Left lobe of liver (tissue), 2 donors: Measurements from ENCODE around the gene TLDC2. TPM values are rescaled to one million over a fixed set of nuclear protein-coding genes. Genes with fewer than 3 reads are reported as not detected.

Experiments
- ATAC-seq: fragments of 200-7000 bp; cut with Tn5 transposase; one replicate; pipeline ENCODE4 v1.9.1; 2020; ENCODE audit warnings: mild to moderate bottlenecking, moderate library complexity
- DNase-seq: peaks from one replicate; pipeline ENCODE4 v3.0.0-alpha.2; 2020; ENCODE audit warnings: low spot score
- total RNA-seq: library from RNA; stranded (reverse); gene quantifications from one replicate; pipeline ENCODE4 v1.2.1, GENCODE V29; 2021
- donor health status: DM: no; HTN: no; CAD: no; lungs with moderate emphysema.
- donor health status: DM: no; HTN: yes; CAD: no.

Gene TLDC2
- total RNA-seq, 1 donor from 2014 or later: not detected

DNA sequence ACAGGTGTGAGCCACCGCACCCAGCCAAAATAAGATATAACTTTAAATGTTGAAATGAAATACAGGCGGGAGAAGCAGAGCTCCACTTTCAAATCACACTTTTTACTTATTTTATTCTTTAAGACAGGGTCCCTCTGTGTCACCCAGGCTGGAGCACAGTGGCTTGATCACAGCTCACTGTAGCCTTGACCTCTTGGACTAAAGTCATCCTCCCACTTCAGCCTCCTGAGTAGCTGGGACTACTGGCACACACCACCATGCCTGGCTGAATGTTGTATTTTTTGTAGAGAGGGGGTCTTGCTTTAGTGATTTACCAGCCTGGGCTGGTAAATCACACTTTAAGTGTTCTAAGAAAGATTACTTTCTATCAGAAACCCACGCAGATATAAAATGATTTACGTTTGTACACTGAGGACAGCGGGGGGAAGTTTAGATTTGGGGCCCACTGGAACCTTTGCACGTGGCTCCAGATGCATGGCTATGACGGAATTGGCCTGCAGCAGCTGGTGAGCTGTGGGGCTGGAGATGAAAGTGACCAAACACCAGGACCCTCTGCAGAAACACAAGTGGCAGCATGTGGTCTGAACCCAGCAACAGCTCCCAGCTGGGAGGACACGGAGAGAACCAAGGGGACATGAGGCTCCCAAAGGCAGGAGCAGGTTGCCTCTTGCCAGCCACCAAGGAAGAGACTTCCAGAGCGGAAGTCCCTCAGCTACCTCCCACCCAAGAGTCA lies 26.4 kb upstream of the TLDC2 start:
- ATAC-seq: no peak
- no peak for DNase-seq

DNA sequence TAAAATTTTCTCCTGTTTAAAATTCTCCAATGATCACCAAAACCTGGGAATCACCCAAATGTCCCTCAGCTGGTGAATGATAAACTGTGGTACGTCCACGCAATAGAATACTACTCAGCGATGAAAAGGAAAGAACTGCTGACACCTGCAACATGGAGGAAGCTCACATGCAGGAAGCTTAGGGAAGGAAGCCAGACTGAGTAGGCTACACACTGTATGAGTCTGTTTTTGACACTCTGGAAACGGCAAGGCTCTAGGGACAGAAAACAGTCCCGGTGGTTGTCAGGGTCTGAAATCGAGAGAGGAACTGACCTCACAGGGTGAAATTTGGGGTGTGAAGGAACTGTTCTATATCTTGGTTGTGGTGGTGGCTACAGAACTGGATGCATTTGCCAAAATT lies 25.2 kb upstream of the TLDC2 start:
- no peak for ATAC-seq
- DNase-seq: no peak

DNA sequence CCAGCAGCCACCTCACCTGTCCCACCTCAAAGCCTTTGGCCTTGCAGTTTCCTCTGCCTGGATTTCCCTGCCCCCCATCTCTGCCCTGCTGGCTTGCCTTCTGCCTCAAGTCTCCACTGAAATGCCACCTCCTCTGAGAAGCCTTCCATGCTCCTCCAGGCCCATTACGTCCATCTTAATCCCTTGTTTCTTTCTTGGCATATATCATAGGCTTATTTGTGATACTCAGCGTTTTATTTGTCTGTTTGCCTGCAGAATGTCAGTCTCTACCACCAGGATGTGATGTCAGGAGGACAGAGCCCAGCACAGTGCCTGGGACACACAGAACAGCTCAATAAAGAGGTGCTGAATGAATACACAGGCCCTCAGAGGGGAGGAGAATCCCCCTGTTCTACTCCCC lies 24.4 kb upstream of the TLDC2 start:
- no peak for DNase-seq
- no peak for ATAC-seq

DNA sequence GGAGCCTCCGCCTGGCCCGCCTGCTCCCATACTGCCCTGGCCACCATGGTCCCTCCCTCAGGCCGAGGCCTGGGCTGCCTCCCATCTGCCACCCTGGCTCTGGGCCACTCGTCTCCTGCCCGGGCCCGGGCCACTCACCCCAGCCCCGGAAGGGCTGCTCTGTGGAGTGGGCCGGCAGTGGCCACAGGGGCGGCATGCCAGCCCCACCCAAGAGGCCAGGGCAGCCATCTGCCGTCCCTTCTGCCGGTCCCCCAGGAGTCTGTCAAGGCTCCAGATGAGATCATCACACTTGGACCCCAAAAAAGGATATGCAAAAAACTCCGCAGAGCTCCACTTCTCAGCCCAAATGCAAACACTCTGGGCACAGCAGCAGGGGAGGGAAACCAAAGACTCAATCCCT lies 23.8 kb upstream of the TLDC2 start:
- no peak for ATAC-seq
- no peak for DNase-seq

DNA sequence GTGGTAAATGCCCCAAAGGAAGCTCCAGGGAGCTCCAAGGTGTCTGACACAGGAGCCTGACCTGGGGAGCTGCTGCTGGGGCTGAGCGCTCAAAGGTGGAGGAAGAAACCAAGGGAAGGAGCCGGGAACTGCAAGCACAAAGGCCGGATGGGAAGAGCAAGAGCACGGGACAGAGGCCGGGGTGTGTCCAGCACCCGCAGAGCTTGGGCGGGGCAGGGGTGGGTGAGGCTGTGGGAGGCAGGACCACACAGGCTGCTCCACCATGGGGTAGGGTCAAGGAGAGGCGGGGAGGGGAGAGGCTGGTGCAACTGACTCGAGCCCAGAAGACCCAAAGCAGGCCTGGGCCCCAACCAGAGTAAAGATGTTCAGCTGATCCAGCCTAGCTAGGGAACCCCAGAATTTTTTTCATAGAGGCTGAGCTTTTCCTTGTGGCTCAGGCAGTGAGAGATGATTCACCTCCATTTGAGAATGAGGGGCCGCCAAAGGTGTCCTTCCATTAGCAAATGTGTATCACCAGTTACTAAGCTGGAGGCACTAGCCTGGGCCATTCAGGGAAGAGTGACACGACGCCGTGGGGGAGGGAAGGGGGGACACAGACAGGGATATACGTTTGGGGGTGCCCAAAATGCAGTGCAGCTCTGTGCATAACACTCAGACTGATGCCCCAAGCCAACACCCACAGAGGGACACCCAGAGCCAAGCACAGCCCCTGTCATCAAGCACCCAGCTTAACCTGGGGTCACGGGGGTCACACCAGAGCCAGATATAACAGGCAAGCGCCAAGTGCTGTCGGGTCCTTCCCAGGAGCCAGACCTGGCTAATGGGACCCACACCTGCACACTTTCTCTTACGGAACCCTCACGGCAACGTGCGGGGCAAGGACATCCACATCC lies 21.3 kb upstream of the TLDC2 start:
- ATAC-seq (no peak), DNase-seq (no peak)

DNA sequence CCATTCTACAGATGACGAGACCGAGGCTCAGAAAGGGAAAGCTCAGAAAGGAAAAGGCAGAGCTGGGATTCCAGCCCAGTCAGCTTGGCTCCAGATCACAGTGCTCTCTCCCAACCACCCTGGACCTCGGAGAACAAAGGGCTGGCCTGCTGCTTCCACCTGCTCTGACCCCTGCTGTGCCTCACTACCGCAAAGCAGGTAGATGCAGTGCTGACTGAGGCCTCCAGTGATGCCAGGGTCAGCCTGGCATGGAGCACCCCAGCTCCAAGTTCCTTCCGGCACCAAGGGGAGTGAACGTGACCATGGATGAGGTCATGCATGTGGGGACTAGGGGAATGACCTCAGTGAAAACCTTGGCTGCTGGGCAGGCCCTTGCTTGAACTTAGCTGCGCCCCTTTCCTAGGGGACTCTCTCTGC lies 20.7 kb upstream of the TLDC2 start:
- DNase-seq: no peak
- ATAC-seq: no peak

DNA sequence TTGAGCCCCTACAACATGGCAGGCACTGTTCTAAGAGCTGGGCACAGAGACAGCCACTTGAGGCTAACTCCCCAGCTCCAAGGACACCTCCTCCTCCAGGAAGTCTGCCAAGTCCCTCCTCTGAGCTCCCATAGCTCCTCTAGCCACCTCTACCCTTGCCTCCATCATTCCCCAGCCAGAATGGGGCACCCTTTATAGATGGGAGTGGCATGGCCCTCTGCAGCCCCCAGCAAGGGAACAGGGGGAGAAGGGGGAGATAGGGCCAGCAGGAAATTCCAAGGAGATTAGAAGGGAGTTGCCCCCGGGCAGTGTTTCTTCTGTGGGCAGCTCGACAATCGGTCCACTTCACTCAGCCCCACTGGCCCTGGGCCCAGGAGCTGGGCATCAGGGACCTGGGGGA lies 19.7 kb upstream of the TLDC2 start:
- no peak for ATAC-seq

DNA sequence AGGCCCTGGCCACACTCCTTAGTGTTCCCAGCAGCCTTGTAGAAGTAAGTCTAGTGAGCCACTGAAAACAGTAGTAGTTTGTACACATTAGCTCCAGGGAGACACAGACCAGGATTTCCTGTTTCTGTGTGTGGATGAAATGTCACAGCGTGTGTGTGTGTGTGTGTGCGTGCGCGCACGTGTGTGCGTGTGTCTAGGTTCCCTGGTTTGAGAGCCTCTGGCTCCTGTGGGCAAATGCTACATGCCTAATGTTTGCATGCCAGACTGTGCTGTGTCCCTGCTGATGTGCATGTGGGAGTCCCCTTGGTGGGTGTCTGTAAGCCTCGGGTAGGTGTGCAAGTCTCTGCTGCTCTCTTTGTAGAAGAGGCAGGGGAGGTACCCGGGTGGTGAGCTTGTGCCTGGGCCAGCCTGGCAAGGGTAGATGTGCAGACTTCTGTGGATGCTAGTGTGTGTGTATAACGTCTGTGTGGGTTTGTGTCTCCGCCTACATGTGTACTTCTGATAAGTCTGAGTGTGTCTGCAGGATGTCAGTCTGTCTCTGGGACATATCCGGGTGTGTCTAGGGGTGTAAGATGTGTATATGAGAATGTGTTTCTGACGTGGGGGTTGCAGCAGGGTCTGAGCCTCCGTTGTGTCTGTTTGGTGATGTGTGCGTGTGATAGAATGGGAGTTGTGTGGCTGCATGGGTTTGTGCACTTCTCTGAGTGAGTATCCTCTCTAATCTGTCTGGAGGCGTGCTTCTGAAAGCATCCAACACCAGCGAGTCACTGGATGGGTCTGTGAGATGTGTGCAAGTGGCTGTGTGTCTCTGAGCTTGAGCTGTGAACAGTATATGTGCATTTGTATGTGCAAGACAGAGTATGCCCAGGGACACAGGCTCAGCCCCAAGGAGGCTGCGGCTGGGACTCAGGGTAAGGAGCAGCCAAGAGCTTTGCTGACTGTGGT lies 19.0 kb upstream of the TLDC2 start:
- DNase-seq: no peak
- ATAC-seq: peak; percentile 38

More for the DNA sequence above, 19.7 kb upstream of the TLDC2 start:
- DNase-seq: no peak

DNA sequence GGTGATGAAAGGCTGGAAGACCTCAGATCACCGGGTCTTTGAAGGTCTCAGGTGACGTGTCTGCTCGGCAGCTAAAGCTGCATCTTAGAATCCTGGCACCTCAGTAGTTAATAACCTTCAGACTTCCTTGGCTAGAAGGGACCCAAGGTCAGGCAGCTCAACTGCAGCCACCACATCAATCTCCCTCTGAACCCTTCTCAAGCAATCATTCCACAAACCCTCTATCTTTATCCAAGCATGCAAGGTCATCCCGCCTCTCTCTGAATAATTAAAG lies 16.7 kb upstream of the TLDC2 start:
- no peak for DNase-seq
- ATAC-seq: no peak

DNA sequence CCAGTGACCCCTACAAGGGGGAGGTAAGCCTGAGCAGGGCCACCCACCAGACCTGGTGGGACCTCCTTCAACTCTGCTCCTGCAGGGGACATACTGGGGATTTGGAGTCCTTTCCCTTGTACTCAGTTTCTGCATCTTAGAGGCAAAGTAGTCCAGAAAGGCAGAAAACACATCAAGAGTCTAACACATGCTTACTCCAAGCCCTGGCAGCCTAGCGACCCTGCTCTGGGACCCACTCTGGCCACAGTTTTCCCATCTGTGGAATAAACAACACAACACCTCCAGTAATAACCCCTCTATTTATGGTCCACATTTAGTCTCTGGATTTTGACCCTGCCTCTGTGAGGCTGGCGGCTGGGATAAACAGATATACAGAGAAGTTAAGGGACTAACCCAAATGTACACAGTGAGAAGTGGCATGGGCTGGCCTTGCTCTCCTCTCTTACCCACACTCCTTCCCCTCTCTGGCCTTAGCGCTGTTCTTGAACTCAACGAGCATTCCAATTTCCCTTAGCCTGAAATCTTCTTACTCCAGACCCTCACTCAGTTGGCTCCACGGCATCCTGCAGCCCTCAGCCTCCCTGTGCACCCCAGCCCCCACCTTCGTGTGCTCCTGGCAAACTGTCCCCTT lies 16.1 kb upstream of the TLDC2 start:
- DNase-seq: no peak
- no peak for ATAC-seq

DNA sequence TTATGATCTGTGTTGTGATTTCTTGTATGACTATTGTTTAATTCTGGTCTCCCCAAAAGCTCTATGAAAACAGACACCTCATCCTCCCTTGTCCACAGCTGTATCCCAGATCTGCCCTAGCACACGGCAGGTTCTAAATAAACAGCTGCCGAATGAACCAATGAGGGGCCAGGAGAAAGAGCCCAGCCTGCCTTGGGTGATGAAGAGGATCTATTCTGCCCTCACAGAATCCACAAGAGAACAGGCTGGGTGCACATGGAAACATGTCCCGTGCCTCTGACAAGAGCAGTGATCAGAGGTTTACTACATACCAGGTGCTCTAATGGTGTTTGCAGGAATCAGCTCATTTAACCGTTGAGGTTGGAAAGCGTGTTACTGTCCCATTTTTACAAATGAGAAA lies 15.6 kb upstream of the TLDC2 start:
- ATAC-seq (no peak), DNase-seq (no peak)

DNA sequence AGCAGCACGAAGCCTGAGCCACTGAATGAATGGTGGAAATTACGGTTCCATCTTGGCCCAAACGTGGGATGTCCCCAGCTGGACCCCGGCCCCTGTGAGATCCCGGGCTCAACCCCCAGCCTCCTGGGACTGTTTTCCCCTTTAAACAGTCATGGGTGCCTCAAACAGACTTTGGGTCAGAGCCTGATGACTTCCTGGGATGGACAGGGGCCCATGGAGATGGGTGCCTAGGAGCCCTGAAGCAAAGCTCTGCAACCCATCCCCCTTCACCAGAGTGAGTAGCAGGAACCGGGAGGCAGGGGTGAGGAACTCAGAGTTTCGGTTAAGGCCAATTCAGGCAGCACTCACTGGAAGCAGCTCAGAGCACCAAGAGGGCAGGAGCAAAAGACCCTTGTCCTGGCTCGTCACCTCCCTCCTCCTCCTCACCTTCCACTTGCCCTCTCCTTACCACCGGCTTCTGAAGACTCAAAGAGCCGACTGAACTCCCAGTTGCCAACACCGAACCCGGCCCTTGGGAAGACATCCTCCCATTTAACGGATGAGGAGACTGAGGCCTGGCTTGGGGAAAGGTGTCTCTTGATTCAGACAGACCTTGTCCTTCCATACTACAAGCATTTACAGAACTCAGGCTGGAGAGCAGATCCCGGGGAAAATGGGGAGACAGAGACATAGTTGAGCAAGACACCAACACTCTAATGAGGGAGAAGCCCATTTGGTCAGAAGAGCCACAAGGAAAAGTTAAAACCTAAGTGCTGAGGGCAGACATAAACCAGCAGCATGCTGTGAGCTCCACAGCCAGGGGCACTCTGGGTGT lies 14.9 kb upstream of the TLDC2 start:
- no peak for DNase-seq
- ATAC-seq: no peak

DNA sequence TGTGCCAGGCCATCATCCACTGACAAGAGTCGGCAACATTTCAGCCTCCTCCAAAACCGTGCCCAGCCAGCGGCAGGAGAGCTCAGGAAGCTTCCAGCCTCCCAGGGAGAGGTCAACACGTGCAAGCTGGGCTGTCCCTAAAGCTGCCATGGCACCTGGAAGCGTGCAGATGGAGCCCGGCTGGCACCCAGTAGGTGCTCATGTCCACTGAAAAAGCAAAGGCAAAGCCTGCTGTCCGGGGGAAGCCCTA lies 14.4 kb upstream of the TLDC2 start:
- no peak for ATAC-seq
- no peak for DNase-seq

DNA sequence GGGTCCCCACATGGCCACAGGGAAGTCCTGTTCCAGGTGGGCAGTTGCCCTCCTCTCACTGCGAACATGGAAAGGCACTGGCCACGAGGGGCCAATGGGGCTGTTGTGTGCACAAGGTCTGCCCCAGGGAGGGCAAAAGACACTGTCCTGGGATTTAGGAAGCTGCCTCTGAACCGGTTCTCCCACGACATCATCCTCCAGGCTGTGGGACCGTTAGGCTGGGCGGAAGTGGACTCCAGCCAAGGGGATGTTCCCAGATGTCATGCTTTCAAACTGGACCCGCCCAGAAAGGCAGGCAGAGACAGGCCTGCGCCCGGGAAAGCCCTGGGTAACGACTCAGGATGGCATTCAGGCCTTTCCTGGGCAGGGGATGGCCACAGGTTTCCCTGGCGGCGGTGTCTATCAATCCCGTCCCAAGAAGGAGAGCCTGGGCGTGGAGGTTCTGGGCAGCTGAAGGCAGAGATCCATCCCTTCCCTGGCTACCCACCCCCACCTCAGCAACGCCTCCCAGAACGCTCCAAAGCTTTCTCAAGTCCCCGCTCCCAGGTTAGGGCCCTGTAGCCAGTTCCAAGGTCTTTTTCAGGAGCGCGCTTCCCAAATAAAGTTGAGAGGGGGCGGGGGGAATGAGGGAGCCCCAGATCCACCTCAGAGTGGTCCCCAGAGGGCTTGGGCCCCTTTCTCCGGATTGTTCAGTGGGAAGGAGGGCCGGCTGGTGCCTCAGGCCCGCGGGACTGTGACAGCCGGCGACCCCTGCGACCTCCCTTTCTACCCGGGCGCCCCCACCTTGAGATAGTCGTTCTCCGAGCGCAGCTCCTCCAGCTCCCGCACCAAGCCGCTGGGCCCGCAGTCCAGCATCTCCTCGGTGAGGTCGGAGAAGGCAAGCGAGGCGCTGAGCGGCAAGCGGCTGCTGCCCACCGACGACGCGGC lies 13.8 kb upstream of the TLDC2 start:
- peak; percentile 72 for DNase-seq
- peak; percentile 70 for ATAC-seq

DNA sequence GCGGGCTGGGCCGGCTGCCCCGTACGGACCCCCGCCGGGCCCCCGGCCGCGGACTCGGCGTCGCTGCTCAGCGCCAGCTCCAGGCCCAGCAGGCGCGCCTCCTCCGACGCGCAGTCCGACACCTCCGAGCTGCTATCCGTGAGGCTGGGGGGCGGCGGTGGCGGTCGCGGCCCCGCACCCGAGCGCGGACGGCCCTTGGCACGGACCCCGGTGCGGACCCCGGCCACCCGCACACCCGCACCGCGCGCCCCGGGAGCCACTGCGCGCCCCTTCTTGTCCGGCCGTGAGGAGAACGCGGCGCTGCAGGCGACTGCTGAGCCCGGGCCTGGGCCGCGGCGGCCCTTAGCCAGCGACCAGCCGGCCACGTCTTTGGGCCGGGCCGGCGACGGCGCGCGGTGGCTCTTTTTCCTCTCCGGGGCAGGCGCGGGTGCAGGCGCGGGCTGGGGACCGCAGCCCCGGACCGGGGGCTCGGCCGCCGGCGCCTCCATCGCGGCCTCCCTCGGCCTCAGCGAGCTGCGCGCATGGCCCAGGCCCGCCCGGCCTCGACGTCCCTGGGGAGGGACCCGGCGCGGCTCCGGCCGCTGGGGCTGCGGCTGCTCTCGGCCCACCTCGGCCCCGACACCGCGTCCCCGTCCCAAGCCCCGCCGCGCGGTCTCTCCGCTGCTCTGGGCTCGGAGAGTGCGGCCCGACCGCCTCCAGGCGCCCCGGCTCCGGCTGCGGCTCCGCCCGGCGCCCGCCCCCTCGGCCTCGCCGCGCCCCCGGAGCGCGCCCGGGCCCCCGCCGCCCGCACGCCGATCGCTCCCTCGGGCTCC lies 12.9 kb upstream of the TLDC2 start:
- ATAC-seq: no peak

DNA sequence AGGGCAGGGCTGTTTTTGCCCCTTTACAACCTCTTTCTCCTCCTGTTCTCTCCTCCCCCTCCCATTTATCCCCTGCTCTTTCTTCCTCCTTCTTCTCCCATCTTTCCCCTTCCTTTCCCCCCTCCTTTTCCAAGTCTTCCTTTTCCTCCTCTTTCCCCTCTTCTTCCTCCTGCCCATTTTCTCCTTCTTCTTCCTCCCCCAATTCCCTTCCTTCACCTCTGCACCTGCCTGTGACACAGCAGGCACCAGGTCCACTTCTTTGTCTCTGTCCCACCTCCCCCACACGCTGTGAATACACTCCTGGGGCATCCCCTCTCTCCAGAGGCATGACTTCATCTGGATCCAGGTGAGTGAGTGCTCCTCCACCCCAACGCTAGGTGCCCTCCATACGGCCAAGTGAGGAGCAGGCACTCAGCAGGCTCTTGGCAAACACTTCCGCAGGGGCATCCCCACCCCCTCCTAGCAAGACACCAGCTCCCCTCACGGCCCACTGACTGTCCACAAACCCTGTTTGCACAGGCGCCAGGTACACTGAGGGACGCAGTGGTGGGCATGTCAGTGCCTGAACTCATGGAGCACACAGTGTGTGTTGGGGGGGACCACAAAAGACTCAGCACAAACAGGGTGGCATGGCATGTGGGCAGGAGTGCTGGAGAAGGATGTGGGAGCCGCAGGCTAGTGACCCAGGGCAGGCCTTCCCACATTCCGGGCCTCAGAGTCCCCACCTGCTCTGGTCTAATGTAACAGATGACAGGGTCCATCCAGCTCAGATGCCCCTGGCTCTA lies 10.7 kb upstream of the TLDC2 start:
- ATAC-seq (no peak), DNase-seq (no peak)

More for the DNA sequence above, 12.9 kb upstream of the TLDC2 start:
- no peak for DNase-seq

DNA sequence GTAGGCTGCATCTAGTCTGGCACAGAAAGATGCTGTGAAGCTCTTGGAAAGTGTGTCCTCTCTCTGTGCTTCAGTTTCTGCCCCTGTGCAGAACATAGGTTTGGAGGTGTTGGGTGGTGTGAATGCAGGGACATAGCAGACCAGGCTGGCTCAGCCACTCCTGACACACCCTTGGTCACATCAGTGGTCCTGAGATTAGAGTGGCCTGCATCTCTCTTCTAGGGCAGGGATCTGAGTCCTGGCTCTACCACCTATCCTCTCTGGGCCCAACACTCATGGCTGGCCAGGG lies 10.1 kb upstream of the TLDC2 start:
- DNase-seq (no peak), ATAC-seq (no peak)

DNA sequence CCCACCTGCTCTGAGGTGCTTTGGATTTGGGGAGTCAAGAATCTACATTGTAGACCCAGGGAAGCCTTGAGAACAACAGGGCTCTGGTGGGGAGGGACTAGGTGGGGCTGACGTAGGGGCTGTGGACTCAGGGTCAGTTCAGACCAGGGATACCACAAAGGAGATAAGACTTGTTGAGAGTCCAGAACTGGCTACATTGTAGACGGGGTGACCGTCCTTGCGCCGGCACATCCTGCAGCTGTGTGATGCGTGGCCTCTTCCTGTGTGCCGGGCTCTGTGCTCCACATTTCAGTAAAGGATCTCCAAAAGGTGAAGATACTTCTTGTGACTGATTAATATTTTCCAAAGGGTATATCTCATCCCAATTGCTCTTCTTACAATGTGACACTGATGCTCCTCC lies 9.8 kb upstream of the TLDC2 start:
- ATAC-seq: no peak

More for the DNA sequence above, 9.8 kb upstream of the TLDC2 start:
- no peak for DNase-seq
